HG03558 (cell line): ENCODE results near the gene F2RL2.
"Not testable (repeated sequence)": the region's sequence is repeated elsewhere in the genome, so short reads cannot be mapped to it uniquely, and the experiment has no call there.

Experiments used
- ATAC-seq: cut with Tn5 transposase; IDR thresholded peaks from one replicate; pipeline ENCODE4 v1.9.1; 2021; ENCODE audit warnings: moderate number of reproducible peaks; ENCODE audit not compliant: unreplicated experiment; ENCODE audit errors: extremely low read depth

F2RL2 gene

GRCh38 chr5:76625087-76625815 is 2.0 kb upstream of the F2RL2 start:
- ATAC-seq, result no peak

DNA sequence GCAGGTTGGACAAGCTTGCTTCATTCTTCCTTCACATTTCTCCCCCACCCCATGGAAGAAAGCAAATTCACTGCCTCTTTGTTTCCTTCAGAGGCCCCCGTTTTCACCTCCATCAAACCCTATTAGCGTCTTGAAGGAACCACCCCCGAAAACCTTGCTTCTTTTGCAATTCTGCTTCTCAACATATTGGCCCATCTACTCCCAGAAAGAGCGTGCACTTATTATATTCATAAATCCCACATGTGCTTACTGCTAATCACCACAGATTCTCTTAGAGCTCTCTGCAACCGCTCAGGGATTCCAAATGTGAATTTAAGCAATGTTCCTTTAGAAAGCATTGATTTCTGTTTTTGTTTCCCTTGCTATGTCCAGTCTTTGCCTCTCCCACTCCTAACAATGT is 1.1 kb downstream of the F2RL2 start:
- no peak for ATAC-seq

GRCh38 chr5:76620166-76620565 is 3.0 kb downstream of the F2RL2 start:
- no peak for ATAC-seq

DNA sequence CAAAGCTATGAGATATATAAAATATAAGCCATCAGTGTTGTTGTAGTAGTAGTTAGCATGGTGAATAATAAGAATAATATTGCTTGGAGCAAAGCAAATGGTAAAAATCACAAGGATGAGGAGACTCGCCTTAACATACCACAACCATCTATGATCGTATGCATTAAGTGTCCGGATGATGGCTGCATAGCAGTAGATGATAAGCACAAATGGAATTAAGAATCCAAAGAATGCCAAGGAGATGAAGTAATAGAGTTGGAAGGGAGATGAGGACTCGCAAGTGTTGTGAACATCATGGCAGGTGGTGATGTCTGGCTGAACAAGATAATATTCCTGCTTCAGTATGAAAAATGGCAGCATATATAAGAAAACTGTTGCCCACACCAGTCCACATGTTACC is 5.5 kb downstream of the F2RL2 start:
- no peak for ATAC-seq

- no peak for ATAC-seq
Measured at GRCh38 chr5:76617229-76617628, 6.0 kb downstream of the F2RL2 start.

GRCh38 chr5:76616206-76616605 is 7.0 kb downstream of the F2RL2 start:
- no peak for ATAC-seq

DNA sequence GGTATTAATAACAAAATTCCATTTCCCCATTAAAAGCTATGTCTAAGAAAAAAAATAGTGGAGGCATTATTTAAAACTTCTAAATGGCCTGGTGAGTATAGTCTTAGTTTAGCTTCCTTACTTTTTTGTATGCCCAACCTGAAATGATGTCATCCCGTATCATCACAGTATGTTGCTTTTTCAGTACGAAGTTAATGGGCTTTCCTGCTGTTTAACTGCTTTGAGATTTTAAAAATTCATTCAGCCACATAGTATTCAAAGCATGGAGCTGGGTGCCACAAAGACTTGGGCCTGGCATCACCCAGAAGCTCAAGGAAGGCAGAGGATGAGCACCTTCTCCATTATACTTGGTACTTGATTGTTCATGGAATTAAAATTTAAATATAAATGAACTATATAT is 7.4 kb downstream of the F2RL2 start:
- ATAC-seq, result no peak

DNA sequence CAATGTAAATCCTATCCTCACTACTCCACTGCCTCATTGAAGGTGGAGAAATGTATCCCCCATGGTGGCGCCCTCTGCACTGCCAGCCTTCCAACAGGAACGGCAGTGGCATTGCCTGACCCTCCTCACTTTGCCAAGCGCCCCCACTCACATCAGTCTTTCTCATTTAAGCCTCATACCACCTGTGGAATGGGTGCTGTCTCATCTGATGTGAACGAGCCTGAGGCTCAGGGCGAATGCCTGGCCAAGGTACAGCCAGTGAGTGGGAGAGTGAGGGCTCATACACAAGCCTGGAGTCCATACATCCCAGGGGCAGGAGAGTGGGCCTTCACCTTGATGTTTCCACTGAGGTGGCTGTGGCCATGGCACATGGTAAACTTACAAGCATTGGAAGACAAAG is 10.3 kb downstream of the F2RL2 start:
- ATAC-seq, result no peak

DNA sequence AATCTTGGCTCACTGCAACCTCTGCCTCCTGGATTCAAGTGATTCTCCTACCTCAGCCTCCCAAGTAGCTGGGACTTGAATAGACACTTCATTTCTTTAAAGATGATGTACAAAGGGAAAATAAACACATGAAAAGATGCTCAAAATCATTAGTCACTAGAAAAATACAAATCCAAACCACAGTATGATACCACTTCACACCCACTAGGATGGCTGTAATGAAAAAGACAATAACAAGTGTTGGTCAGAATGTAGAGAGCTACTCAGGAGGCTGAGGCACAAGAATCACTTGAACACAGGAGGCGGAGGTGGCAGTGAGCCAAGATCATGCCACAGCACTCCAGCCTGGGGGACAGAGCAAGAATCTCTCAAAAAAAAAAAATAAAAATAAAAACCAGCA is 13.0 kb downstream of the F2RL2 start:
- no peak for ATAC-seq

DNA sequence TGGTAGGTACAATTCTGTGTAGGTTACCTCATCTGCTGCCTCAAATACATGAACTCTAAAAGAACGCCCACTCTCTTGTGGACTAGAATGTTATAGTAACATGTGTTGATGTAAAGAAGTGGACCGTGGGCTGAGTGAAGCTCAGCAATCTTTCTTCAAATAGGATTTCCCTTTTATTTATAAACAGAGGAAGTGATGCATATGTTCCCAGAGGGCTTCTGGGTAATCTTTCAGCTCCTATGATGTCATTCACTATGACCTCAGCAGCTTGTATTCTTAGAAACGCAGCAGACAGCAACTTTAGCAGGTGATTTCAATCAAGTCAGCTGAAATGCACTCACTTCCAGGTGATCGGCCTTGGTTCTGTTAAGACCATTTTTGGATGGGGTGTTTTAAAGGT is 14.4 kb downstream of the F2RL2 start:
- no peak for ATAC-seq

GRCh38 chr5:76607353-76607871 is 15.8 kb downstream of the F2RL2 start:
- ATAC-seq, result no peak

DNA sequence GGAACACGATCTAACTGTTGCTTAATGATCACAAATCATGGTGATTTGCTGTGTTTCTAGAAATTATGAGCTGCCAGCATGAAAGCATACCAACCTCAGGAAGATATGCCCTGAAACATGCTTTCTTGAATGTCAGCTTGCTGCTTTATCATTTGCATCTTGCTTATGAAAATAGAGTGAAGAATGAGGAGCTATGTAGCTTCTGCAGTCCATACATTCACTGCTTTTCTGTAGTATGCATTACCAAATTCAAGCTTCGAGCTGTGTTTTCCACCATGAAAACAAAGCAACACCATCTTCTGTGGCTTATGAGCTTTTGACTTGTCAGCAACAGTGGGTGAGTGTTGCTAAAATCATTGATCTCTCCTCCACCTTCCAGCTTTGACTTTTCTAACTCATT is 16.5 kb downstream of the F2RL2 start:
- ATAC-seq, result no peak

- ATAC-seq, result no peak
Measured at GRCh38 chr5:76604838-76605237, 18.4 kb downstream of the F2RL2 start.

- not testable (repeated sequence) for ATAC-seq
Measured at GRCh38 chr5:76603991-76604390, 19.2 kb downstream of the F2RL2 start.

DNA sequence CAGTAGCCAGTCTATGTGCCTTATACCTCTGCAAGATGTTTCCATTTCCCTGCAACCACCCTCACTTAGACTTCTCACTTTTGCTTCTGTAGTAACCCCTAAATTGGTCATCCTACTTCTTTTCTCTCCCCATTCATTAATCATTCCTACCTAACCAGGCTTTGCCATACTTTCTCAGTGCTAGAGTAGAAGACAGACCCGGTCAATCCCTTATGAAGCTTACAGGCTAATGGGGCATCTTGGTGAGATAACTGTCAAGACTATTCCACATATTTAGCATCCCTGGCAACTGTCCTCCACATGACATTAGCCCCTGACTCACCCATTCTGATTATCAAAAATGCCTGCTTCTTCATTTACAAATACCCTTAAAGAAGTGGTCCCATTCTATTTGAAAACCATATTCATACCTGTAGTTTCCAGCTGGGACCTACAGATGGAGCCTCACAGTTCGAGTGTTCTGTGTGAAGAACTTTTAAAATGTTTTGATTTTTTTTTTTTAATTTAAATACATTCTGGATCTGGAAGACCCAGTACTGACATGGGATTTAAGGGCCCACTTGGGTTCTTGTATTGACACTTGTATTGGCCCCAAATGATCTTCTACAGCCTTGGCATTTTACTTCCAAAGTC is 21.0 kb downstream of the F2RL2 start:
- no peak for ATAC-seq

- ATAC-seq, result no peak
Measured at GRCh38 chr5:76601470-76601869, 21.7 kb downstream of the F2RL2 start.

DNA sequence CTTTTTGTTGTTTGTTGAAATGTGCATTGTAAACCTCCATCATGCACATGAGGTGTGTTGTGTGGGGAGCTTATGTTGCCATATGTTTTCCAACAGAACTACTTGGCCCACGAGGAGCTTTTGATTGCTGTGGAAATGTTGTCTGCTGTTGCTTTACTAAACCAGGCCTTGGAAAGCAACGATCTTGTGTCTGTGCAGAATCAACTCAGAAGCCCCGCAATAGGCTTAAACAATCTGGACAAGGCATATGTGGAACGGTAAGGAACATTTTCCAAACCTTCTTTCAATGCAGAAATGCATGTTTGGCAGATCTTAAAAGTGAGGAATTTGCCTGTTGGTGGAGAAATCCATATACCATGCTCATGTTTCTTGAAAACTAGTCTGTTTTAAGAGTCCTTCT is 22.5 kb downstream of the F2RL2 start:
- ATAC-seq, result no peak

DNA sequence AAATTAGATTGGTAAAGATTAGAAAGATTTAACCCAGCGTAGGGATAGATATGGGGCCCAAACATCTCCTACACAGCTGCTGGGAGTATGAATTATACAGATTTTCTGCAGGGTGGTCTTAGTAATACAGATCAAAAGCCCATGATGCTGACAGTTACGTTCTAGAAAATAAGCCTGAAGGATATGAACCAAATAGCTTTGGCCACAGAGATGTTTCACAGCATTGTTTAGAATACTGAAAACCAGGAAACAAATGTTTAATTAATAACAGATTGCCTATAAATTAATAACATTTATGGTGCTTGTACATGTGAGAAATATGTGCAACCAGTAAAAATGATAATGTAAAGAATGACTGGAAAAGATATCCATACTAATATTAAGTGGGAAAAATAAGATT is 24.7 kb downstream of the F2RL2 start:
- no peak for ATAC-seq

GRCh38 chr5:76595755-76596481 is 27.3 kb downstream of the F2RL2 start:
- no peak for ATAC-seq

DNA sequence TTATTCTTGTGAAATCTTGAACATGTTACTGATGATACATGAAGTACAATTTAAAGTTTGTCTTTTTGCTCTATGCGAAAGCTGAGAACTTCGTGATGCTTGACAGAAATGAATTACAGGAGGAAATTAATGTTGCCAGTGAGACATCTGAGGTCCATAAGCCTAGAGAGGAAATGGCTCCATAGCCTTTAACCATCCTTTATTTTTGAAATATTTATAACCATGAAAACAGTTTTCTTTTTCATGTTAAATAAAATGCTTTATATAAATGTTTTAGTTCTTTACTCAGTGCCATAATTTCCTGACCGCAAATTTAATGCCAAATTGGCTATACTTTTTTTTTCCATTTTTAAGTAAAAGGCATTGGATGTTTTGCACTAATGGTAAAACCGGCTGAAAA is 29.1 kb downstream of the F2RL2 start:
- no peak for ATAC-seq

- ATAC-seq, result no peak
Measured at GRCh38 chr5:76592692-76593091, 30.5 kb downstream of the F2RL2 start.
